Cardiac fibroblast (primary cell): ENCODE data around the gene TRMT61A.

Source experiments
- DNase-seq, 2 donors: peaks; one replicate each; pipeline versions ENCODE4 v3.0.0 to v3.0.0-alpha.2; 2010; ENCODE audit warnings: low read depth in 2 of 2
- H3K4me3 ChIP-seq, 2 donors: replicated peaks in 1 of 2; 1 replicate in 1 of 2; 2 replicates in 1 of 2; pipeline ENCODE4 v1.5.1; 2011; ENCODE audit warnings: low read depth in 2 of 2, low read length in 2 of 2, mild to moderate bottlenecking in 2 of 2, moderate library complexity in 1 of 2
- CTCF ChIP-seq: IDR thresholded peaks from one replicate; pipeline ENCODE4 v1.5.1; 2011; ENCODE audit warnings: low read depth, mild to moderate bottlenecking, low read length, inconsistent platforms

The TRMT61A gene

DNA sequence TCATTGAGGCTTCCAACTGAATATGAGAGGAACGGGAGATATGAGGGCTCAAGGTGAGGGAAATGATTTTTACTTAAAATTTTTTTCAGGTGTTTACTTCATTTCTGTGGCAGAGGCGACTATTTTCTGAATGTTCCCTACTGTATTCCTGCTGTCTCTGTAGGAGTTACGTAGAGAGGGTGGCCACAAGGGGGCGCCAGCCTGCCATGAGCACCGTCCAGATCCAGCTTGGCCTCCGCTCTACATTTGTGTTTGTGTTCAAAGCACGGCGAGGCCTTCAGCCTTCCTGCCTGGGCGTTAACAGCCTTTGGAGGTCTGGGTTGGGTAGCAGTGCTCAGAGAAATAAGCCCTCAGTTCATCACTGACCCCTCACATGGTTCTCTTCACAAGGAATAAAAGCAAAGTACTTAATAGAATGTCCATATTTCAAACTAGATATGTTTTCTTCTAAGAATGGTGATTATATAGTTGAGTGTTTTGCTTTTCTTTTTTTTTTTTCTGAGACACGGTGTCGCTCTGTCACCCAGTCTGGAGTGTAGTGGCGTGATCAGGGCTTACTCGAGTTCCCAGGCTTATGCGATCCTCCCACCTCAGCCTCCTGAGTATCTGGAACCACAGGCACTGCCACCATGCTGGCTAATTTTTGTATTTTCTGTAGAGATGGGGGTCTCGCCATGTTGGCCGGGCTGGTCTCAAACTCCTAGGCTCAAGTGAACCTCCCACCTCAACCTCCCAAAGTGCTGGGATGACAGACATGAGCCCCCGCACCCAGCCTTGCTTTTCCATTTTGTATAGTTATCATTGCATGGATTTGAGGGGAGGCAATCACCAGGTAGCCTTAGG, 28.6 kb upstream of the TRMT61A start:
- H3K4me3 ChIP-seq: no peak overlapping the region
- DNase-seq: peak; percentile 86 to 91
- TF ChIP-seq CTCF: peak; percentile 95

DNA sequence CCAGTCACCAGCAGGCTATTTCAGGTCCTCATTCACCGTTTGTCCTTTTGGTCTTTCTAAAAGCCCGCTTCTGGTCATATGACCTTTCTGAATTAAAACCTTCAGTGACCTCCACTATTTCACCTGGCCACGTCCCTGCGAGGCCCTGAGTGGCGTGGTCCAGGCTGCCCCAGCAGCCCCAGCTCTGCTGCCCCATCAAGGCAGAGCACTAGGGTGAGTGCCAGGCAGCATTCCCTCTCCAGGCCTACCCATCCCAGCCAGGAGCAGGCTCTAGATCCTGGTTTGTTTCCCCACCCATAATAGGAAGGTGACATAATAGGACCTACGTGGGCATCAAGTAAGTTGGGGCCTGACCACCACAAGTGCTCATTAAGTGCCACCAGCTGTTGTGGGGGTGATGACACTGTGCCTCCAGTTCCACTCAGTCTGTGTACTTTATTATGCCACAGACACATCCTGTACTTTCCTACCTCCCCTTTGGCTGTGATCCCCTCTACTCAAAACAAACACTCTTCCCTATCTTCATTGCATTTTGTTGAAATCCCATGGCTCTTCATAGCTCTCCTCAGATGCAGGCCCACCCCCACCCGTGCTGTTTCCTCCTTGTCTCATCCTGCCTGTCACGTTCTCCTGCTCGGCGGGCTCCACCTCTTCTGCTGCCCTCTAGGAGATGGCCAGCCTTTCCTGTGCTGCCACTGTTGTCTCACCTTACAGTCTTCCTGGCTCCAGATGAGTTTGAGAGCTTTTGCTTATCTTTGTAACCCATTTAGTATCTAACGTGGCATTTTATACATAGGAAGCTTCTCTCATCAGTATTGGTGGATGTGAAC, 27.7 kb upstream of the TRMT61A start:
- no peak for DNase-seq
- TF ChIP-seq CTCF: no peak
- H3K4me3 ChIP-seq: no peak overlapping the region

GRCh38 chr14:103501921-103502669, 26.9 kb upstream of the TRMT61A start:
- no peak overlapping the region for H3K4me3 ChIP-seq
- TF ChIP-seq CTCF: no peak

GRCh38 chr14:103502877-103503276, 26.1 kb upstream of the TRMT61A start:
- no peak for DNase-seq
- TF ChIP-seq CTCF: no peak

More at GRCh38 chr14:103501921-103502669, 26.9 kb upstream of the TRMT61A start:
- DNase-seq: no peak

DNA sequence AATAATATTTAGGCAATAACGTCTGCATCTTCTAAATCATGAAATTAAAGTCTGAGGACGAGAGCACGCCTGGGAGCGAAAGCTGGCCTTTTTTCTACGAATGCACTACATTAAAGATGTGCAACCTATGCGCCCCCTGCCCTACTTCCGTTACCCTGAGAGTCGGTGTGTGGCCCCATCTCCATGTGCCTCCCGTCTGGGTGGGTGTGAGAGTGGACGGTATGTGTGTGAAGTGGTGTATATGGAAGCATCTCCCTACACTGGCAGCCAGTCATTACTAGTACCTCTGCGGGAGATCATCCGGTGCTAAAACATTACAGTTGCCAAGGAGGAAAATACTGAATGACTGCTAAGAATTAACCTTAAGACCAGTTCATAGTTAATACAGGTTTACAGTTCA, 25.7 kb upstream of the TRMT61A start:
- no peak for TF ChIP-seq CTCF
- no peak overlapping the region for H3K4me3 ChIP-seq
- DNase-seq: no peak

More at GRCh38 chr14:103502877-103503276, 26.1 kb upstream of the TRMT61A start:
- no peak overlapping the region for H3K4me3 ChIP-seq

- no peak overlapping the region for H3K4me3 ChIP-seq
- DNase-seq: no peak
Measured at GRCh38 chr14:103504991-103505565, 23.9 kb upstream of the TRMT61A start.

More at GRCh38 chr14:103504991-103505565, 23.9 kb upstream of the TRMT61A start:
- peak; percentile 15 for TF ChIP-seq CTCF
